Left lung (tissue), 10 donors: ENCODE data around the gene NFIX. TPM values are rescaled to one million over a fixed set of nuclear protein-coding genes. Genes with fewer than 3 reads are reported as not detected.

Source experiments
- ATAC-seq: fragments of 200-7000 bp; cut with Tn5 transposase; one replicate; pipeline ENCODE4 v1.9.1; 2020; ENCODE audit warnings: moderate library complexity
- DNase-seq, 4 donors: peaks; one replicate each; pipeline ENCODE4 v3.0.0-alpha.2; 2013 to 2020
- H3K27ac ChIP-seq, 2 donors: fragments of 200-600 bp; sonication (generic) in 1 of 2; one replicate each; pipeline versions ENCODE4 v1.5.0 to v1.8.0; 2020 to 2021
- H3K27me3 ChIP-seq, 2 donors: fragments of 200-600 bp; sonication (generic) in 1 of 2; one replicate each; pipeline versions ENCODE4 v1.5.0 to v1.8.0; 2020 to 2021
- H3K36me3 ChIP-seq, 2 donors: fragments of 200-600 bp; sonication (generic) in 1 of 2; one replicate each; pipeline versions ENCODE4 v1.5.0 to v1.8.0; 2020 to 2021
- H3K4me1 ChIP-seq, 2 donors: fragments of 200-600 bp; one replicate each; pipeline ENCODE4 v1.8.0; 2021
- H3K4me3 ChIP-seq, 2 donors: fragments of 200-600 bp; sonication (generic) in 1 of 2; one replicate each; pipeline versions ENCODE4 v1.5.0 to v1.8.0; 2020 to 2021; ENCODE audit warnings: mild to moderate bottlenecking in 1 of 2
- H3K9me3 ChIP-seq, 2 donors: fragments of 200-600 bp; sonication (generic) in 1 of 2; one replicate each; pipeline versions ENCODE4 v1.5.0 to v1.8.0; 2020 to 2021
- CTCF ChIP-seq, 2 donors: fragments of 200-600 bp; sonication (generic) in 1 of 2; IDR thresholded peaks; one replicate each; pipeline versions ENCODE4 v1.5.0 to v1.8.0; 2021; ENCODE audit warnings: antibody characterized with exemption in 2 of 2
- intact Hi-C, 2 donors: fragments of 100-400 bp; cut with DNase I; formaldehyde crosslinking; loops; one replicate each; pipeline versions ENCODE4 v1.11.2 to v1.14.2; 2022
- polyA plus RNA-seq, 6 donors: library from polyadenylated mRNA; unstranded; fragments of 120-200 nt; gene quantifications; one replicate each; pipeline ENCODE4 v1.2.1, GENCODE V29; 2013; ENCODE audit not compliant: insufficient read length in 6 of 6
- total RNA-seq, 2 donors: library from RNA; stranded (reverse); fragmentation: NEBNext Ultra II Directional; extraction: Animal tissue kit (Norgen Biotek cat#: 25700); gene quantifications; one replicate each; pipeline ENCODE4 v1.2.1, GENCODE V29; 2021
- donor health status: DM: no; HTN: yes; CAD: no.
- donor health status: DM: no; HTN: no; CAD: no.

NFIX gene
- total and polyA plus RNA-seq, 8 donors = 92.6 to 237 (median 123) TPM

- Histone ChIP-seq H3K27me3 (peaks cover 0 to 12% of the 10 kb centered on the region in 2 donors), H3K9me3 (no peaks in the 10 kb centered on the region), H3K27ac (peak overlapping the region; percentile 90 to 98), H3K4me3 (peak overlapping the region; percentile 21 to 50), H3K36me3 (peaks cover 0 to 23% of the 10 kb centered on the region in 2 donors), H3K4me1 (peaks cover 13 to 83% of the 10 kb centered on the region in 2 donors)
- TF ChIP-seq CTCF (IDR thresholded peaks at IDR 0.05) = no peak
- intact Hi-C loops = loop anchor here in 1 of 2 donors (10.0 kb wide), 1 partner anchor 115 kb away; no protein-coding TSS in a partner anchor
- DNase-seq = peak in 2 of 4 donors; percentile 87 to 96
- peak; percentile 38 for ATAC-seq
Observed at GRCh38 chr19:13099073-13099999, 104.1 kb downstream of the NFIX start.

- ATAC-seq = no peak
- DNase-seq = no peak
- peaks cover 0 to 12% of the 10 kb centered on the region in 2 donors for H3K27me3 ChIP-seq
- H3K4me3 ChIP-seq = peak overlapping the region in 1 of 2 donors; percentile 50
- H3K9me3 ChIP-seq = no peaks in the 10 kb centered on the region
- H3K36me3 ChIP-seq = peaks cover 0 to 16% of the 10 kb centered on the region in 2 donors
- intact Hi-C loops = no loop called here
- H3K27ac ChIP-seq = peak overlapping the region; percentile 90 to 98
- TF ChIP-seq CTCF (IDR thresholded peaks at IDR 0.05) = no peak
- peaks cover 13 to 83% of the 10 kb centered on the region in 2 donors for H3K4me1 ChIP-seq
Observed at GRCh38 chr19:13100031-13100588, 104.8 kb downstream of the NFIX start.

- Histone ChIP-seq H3K9me3 (no peaks in the 10 kb centered on the region), H3K4me3 (peak overlapping the region; percentile 42 to 50), H3K4me1 (peaks cover 13 to 81% of the 10 kb centered on the region in 2 donors), H3K36me3 (peaks cover 0 to 12% of the 10 kb centered on the region in 2 donors), H3K27ac (peak overlapping the region; percentile 82 to 98), H3K27me3 (peaks cover 0 to 7% of the 10 kb centered on the region in 2 donors)
- no peak for TF ChIP-seq CTCF (IDR thresholded peaks at IDR 0.05)
- intact Hi-C loops = no loop called here
- ATAC-seq = no peak
- no peak for DNase-seq
Observed at GRCh38 chr19:13100841-13101589, 105.7 kb downstream of the NFIX start.

- DNase-seq = no peak
- H3K4me3 ChIP-seq = peak overlapping the region; percentile 42 to 50
- peaks cover 13 to 73% of the 10 kb centered on the region in 2 donors for H3K4me1 ChIP-seq
- no peak for ATAC-seq
- TF ChIP-seq CTCF (IDR thresholded peaks at IDR 0.05) = no peak
- H3K27ac ChIP-seq = peak overlapping the region; percentile 82 to 98
- H3K9me3 ChIP-seq = no peaks in the 10 kb centered on the region
- peaks cover 0 to under 1% of the 10 kb centered on the region in 2 donors for H3K27me3 ChIP-seq
- intact Hi-C loops = no loop called here
- peaks cover 0 to 12% of the 10 kb centered on the region in 2 donors for H3K36me3 ChIP-seq
Observed at GRCh38 chr19:13101590-13102415, 106.5 kb downstream of the NFIX start.
